Panc1 (cell line): ENCODE measurements around the gene PCDHGA1. TPM values are rescaled to one million over a fixed set of nuclear protein-coding genes. Genes with fewer than 3 reads are reported as not detected.
"Not testable (repeated sequence)": the region's sequence is repeated elsewhere in the genome, so short reads cannot be mapped to it uniquely, and the experiment has no call there.

Source experiments
- ATAC-seq: fragments of 200-7000 bp; cut with Tn5 transposase; 2 replicates; pipeline ENCODE4 v1.9.1; 2020; ENCODE audit warnings: mild to moderate bottlenecking, moderate library complexity
- BruUV-seq: library from RNA; stranded (reverse); fragments of 400-500 nt; replicated peaks from 2 replicates; lab custom pipeline; 2021; lab: Mats Ljungman, UMichigan
- CTCF ChIA-PET: fragments of 300-600 bp; sonication (Branson Sonifier 250); formaldehyde crosslinking; loops from one replicate; lab custom pipeline; 2022; ENCODE audit warnings: antibody characterized with exemption; lab: Charles Lee
- POLR2A ChIA-PET: fragments of 300-600 bp; sonication (Branson Sonifier 250); formaldehyde crosslinking; loops from one replicate; lab custom pipeline; 2022; ENCODE audit warnings: antibody characterized with exemption; lab: Charles Lee
- DNase-seq: peaks from one replicate; pipeline ENCODE4 v3.0.0-alpha.2; 2010; ENCODE audit warnings: low read depth, low spot score
- H3K27ac ChIP-seq: 2 replicates; pipeline ENCODE4 v1.5.1; 2011; ENCODE audit warnings: mild to moderate bottlenecking, low read length, inconsistent platforms
- H3K27me3 ChIP-seq: fragments of 200-500 bp; sonication (Bioruptor generic); 2 replicates; pipeline ENCODE4 v1.6.0; 2014; ENCODE audit warnings: low read length, inconsistent platforms; ENCODE audit not compliant: control insufficient read depth, insufficient read depth
- H3K36me3 ChIP-seq: fragments of 200-500 bp; sonication (Bioruptor generic); 2 replicates; pipeline ENCODE4 v1.5.1; 2014; ENCODE audit warnings: inconsistent platforms, mild to moderate bottlenecking, low read length, moderate library complexity; ENCODE audit not compliant: control insufficient read depth, insufficient read depth
- H3K4me1 ChIP-seq: 2 replicates; pipeline ENCODE4 v1.5.1; 2011; ENCODE audit warnings: inconsistent platforms, mild to moderate bottlenecking, low read length, moderate library complexity; ENCODE audit not compliant: control insufficient read depth, insufficient read depth
- H3K4me3 ChIP-seq, 2 experiments: 2 replicates each; pipeline ENCODE4 v1.5.1; 2011 to 2012; ENCODE audit warnings: low read depth in 2 of 2, low read length in 2 of 2, mild to moderate bottlenecking in 2 of 2, inconsistent platforms in 1 of 2, moderate library complexity in 1 of 2
- H3K9me3 ChIP-seq: fragments of 200-500 bp; sonication (Bioruptor generic); 2 replicates; pipeline ENCODE4 v1.5.1; 2014; ENCODE audit warnings: low read depth, mild to moderate bottlenecking, inconsistent platforms, low read length, moderate library complexity; ENCODE audit not compliant: control insufficient read depth, insufficient read depth
- CTCF ChIP-seq: fragments of 450-650 bp; IDR thresholded peaks from 2 replicates; pipeline ENCODE4 v1.5.1; 2017; ENCODE audit warnings: mild to moderate bottlenecking
- POLR2AphosphoS5 ChIP-seq: IDR thresholded peaks from 2 replicates; pipeline ENCODE4 v1.6.1; 2012; ENCODE audit warnings: mild to moderate bottlenecking, low read depth, low read length, moderate library complexity
- REST ChIP-seq, 2 experiments: IDR thresholded peaks; 2 replicates each; pipeline ENCODE4 v1.6.1; 2011 to 2012; ENCODE audit warnings: low read depth in 2 of 2, control low read depth in 1 of 2, low read length in 1 of 2, mild to moderate bottlenecking in 1 of 2, moderate library complexity in 1 of 2; ENCODE audit not compliant: insufficient read depth in 1 of 2
- SIN3A ChIP-seq: IDR thresholded peaks from 2 replicates; pipeline ENCODE4 v1.6.1; 2012; ENCODE audit warnings: low read depth, mild to moderate bottlenecking, low read length, moderate library complexity, borderline replicate concordance; ENCODE audit not compliant: insufficient read depth
- TCF7L2 ChIP-seq: IDR thresholded peaks from 2 replicates; pipeline ENCODE4 v1.6.1; 2011; ENCODE audit warnings: mild to moderate bottlenecking, low read depth, low read length, inconsistent platforms
- in situ Hi-C: cut with HindIII; loops from 2 replicates; pipeline ENCODE4 v1.10.0; 2016; ENCODE audit warnings: low sequenced_read_pairs, low pct_unique_long_range_greater_than_20kb
- intact Hi-C: fragments of 100-400 bp; cut with micrococcal nuclease; formaldehyde crosslinking; loops from one replicate; pipeline ENCODE4 v1.10.0; 2022; ENCODE audit not compliant: unreplicated experiment
- total RNA-seq: library from RNA; stranded (reverse); gene quantifications from one replicate; pipeline ENCODE4 v1.2.1, GENCODE V29; 2021; ENCODE audit not compliant: unreplicated experiment

PCDHGA1 gene
- total RNA-seq, 1 experiment from 2014 or later: 0.92 TPM

GRCh38 chr5:141338538-141339306 lies 8.4 kb downstream of the PCDHGA1 start, which contains the start of gene PCDHGA2:
Gene PCDHGA2 (plus strand): TSS chr5:141338760.
- Histone ChIP-seq H3K4me3 (no peak within 1 kb of the TSS), H3K27me3 (no peaks in the 10 kb centered on the region), H3K4me1 (no peaks in the 10 kb centered on the region), H3K36me3 (no peaks in the 10 kb centered on the region), H3K27ac (no peak within 1 kb of the TSS), H3K9me3 (peaks cover 6% of the 10 kb centered on the region; the same call in 1 of the 2 replicates)
- DNase-seq (no peak), ATAC-seq (no peak)
- in situ Hi-C loops: loop anchor here (25.0 kb wide), 1 partner anchor 151 kb away; the partner anchor contains the start of genes PCDHB10, PCDHB11, PCDHB16 and PCDHB8
- BruUV-seq: no TSS peak
- ChIA-PET POLR2A (interaction anchor here (0.6 kb wide), 1 partner anchor 298 kb away, joined by 6 read pairs; the partner anchor contains the start of genes HDAC3 and RELL2), CTCF (interaction anchor here (0.8 to 1.1 kb wide), 2 partner anchors 8 to 9 kb away, joined by 3 to 7 read pairs; partner anchors contain the start of gene PCDHGA1)
- peak; percentile 36 for TF ChIP-seq CTCF
- no peak for TF ChIP-seq REST (IDR thresholded peaks at IDR 0.05; ENCODE audit: insufficient read depth in 1 of 2, low read depth in 2 of 2, low read length in 1 of 2)
- intact Hi-C loops: no loop called here

GRCh38 chr5:141340781-141341354 lies 10.6 kb downstream of the PCDHGA1 start:
- H3K36me3 ChIP-seq, BruUV-seq, H3K9me3 ChIP-seq, CTCF ChIA-PET, H3K4me3 ChIP-seq, POLR2A ChIA-PET, H3K27ac ChIP-seq, intact Hi-C loops, H3K4me1 ChIP-seq, ATAC-seq, H3K27me3 ChIP-seq, DNase-seq: not testable (repeated sequence)
- in situ Hi-C loops: loop anchor here (25.0 kb wide), 1 partner anchor 154 kb away; the partner anchor contains the start of genes PCDHB10, PCDHB11, PCDHB16 and PCDHB8

GRCh38 chr5:141342773-141343172 lies 12.5 kb downstream of the PCDHGA1 start:
- Histone ChIP-seq H3K27ac (no peak overlapping the region), H3K36me3 (no peaks in the 10 kb centered on the region), H3K27me3 (no peaks in the 10 kb centered on the region), H3K4me3 (no peak overlapping the region), H3K4me1 (no peaks in the 10 kb centered on the region), H3K9me3 (no peaks in the 10 kb centered on the region; the same call in 1 of the 2 replicates)
- ATAC-seq (no peak), DNase-seq (no peak)
- BruUV-seq: no TSS peak
- intact Hi-C loops: no loop called here
- ChIA-PET CTCF (interaction anchor here (0.6 kb wide), 1 partner anchor 595 kb away, joined by 3 read pairs; no protein-coding TSS in a partner anchor), POLR2A (interaction anchor here (1.0 kb wide), 1 partner anchor 22 kb away, joined by 3 read pairs; no protein-coding TSS in a partner anchor)
- TF ChIP-seq POLR2AphosphoS5 (no peak), SIN3A (no peak), TCF7L2 (no peak), REST (IDR thresholded peaks at IDR 0.05; ENCODE audit: insufficient read depth in 1 of 2, low read depth in 2 of 2, low read length in 1 of 2) (no peak), CTCF (no peak)
- in situ Hi-C loops: loop anchor here (25.0 kb wide), 1 partner anchor 155 kb away; the partner anchor contains the start of genes PCDHB10, PCDHB11, PCDHB16 and PCDHB8
